Breast epithelium (tissue), 3 donors: Measurements from ENCODE around the gene ARNT2.

Experiments used
- POLR2A ChIP-seq: fragments of 450-650 bp; IDR thresholded peaks from one replicate; pipeline ENCODE4 v1.6.1; 2016; ENCODE audit warnings: antibody characterized with exemption, mild to moderate bottlenecking, moderate library complexity
- POLR2AphosphoS5 ChIP-seq, 3 donors: sonication (generic); formaldehyde crosslinking; IDR thresholded peaks; one replicate each; pipeline ENCODE4 v1.6.1; 2017; ENCODE audit warnings: antibody characterized with exemption in 3 of 3
- TF ChIP-seq, protein P1 (sequence below), 3 donors: fragments of 450-650 bp; IDR thresholded peaks; one replicate each; pipeline ENCODE4 v1.5.1; 2016 to 2017; ENCODE audit warnings: antibody characterized with exemption in 3 of 3, mild to moderate bottlenecking in 3 of 3, moderate library complexity in 3 of 3

DNA sequence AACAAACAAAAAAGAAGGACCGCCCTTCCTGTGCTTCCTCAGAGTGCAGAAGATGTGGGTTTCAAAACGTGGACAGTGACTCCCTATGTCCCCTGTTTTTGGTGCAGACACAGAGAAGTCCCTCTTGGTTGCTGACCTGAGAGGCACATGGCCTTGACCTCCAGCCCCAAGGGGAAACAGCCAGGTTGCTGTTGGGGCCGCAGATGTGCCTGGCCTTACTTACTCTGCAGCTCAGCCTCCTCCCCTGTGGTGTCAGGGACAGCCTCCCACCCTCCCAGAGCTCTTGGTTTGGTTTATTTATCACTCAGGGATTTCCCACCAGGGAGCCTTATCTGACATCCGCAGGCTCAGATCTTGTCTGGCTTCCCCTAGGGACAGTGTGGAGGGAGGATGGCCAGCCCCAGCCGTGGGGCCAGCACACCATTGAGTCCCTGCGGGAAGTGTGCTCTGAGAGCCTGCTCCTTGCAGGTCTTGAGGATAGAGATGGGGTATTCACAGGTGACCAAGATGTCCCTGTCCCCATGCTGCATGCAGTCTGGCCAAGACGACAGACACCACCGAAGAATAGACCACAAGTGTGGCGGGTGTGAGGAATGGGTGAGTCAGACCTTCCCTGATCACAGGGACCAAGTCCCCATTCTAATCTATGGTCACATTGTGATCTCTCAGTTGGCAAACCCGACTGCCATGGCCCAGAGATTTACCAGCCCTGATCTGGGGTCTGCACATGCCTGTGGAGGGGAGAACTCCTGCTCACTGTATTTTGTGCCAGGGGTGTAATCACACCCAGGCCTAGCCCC, 156.6 kb downstream of the ARNT2 start:
- no peak for TF ChIP-seq POLR2A
- TF ChIP-seq, protein P1, sequence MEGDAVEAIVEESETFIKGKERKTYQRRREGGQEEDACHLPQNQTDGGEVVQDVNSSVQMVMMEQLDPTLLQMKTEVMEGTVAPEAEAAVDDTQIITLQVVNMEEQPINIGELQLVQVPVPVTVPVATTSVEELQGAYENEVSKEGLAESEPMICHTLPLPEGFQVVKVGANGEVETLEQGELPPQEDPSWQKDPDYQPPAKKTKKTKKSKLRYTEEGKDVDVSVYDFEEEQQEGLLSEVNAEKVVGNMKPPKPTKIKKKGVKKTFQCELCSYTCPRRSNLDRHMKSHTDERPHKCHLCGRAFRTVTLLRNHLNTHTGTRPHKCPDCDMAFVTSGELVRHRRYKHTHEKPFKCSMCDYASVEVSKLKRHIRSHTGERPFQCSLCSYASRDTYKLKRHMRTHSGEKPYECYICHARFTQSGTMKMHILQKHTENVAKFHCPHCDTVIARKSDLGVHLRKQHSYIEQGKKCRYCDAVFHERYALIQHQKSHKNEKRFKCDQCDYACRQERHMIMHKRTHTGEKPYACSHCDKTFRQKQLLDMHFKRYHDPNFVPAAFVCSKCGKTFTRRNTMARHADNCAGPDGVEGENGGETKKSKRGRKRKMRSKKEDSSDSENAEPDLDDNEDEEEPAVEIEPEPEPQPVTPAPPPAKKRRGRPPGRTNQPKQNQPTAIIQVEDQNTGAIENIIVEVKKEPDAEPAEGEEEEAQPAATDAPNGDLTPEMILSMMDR (IDR thresholded peaks at IDR 0.05), result no peak
- no peak for TF ChIP-seq POLR2AphosphoS5 (IDR thresholded peaks at IDR 0.05)
